Endothelial cell of umbilical vein (primary cell): ENCODE measurements around the gene EML6. TPM values are rescaled to one million over a fixed set of nuclear protein-coding genes. Genes with fewer than 3 reads are reported as not detected.

Experiments
- BruUV-seq: library from RNA; stranded (reverse); fragments of 400-500 nt; replicated peaks from 2 replicates; lab custom pipeline; 2021; lab: Mats Ljungman, UMichigan
- CTCF ChIA-PET: fragments of 300-600, 350-600 bp; sonication (Branson Sonifier 250); formaldehyde crosslinking; loops from one replicate; lab custom pipeline; 2021; ENCODE audit warnings: antibody characterized with exemption, inconsistent platforms; lab: Charles Lee
- POLR2A ChIA-PET: fragments of 300-600, 350-600 bp; sonication (Branson Sonifier 250); formaldehyde crosslinking; loops from one replicate; lab custom pipeline; 2021; ENCODE audit warnings: antibody characterized with exemption, inconsistent platforms; lab: Charles Lee
- DNase-seq: peaks from one replicate; pipeline ENCODE4 v3.0.0-alpha.2; 2011; ENCODE audit warnings: low read depth, low spot score
- FAIRE-seq: peaks from 2 replicates; lab custom pipeline; 2011; peaks lifted over from hg19 to GRCh38; lab: Jason Lieb, UNC
- H2AFZ ChIP-seq: 2 replicates; pipeline ENCODE4 v1.6.0; 2012; ENCODE audit warnings: low read depth, low read length, control low read depth, inconsistent platforms
- H3K27ac ChIP-seq: 2 replicates; pipeline ENCODE4 v1.5.1; 2011; ENCODE audit warnings: low read depth, mild to moderate bottlenecking, control low read depth, low read length, moderate library complexity; ENCODE audit not compliant: insufficient read depth
- H3K27me3 ChIP-seq, 2 experiments: 2 replicates each; pipeline versions ENCODE4 v1.6.0 to v1.6.1; 2011; ENCODE audit warnings: low read length in 2 of 2, mixed read lengths in 1 of 2; ENCODE audit not compliant: control insufficient read depth in 2 of 2, insufficient read depth in 2 of 2
- H3K36me3 ChIP-seq, 2 experiments: 2 replicates in 1 of 2; 3 replicates in 1 of 2; pipeline ENCODE4 v1.5.1; 2011; ENCODE audit warnings: low read length in 2 of 2, mild to moderate bottlenecking in 1 of 2, moderate library complexity in 1 of 2; ENCODE audit not compliant: control insufficient read depth in 2 of 2, insufficient read depth in 2 of 2; ENCODE audit errors: extremely low read depth in 1 of 2
- H3K4me1 ChIP-seq: 3 replicates; pipeline ENCODE4 v1.5.1; 2011; ENCODE audit warnings: mild to moderate bottlenecking, low read length; ENCODE audit not compliant: control insufficient read depth, insufficient read depth; ENCODE audit errors: extremely low read depth
- H3K4me2 ChIP-seq: 2 replicates; pipeline ENCODE4 v1.6.1; 2011; ENCODE audit warnings: low read length, control low read depth, mixed read lengths; ENCODE audit not compliant: insufficient read depth
- H3K4me3 ChIP-seq, 3 experiments: fragments of 200-600 bp in 1 of 3; sonication (generic), shearing (Covaris generic) in 1 of 3; replicated peaks in 1 of 3; 2 replicates each; pipeline ENCODE4 v1.5.1; 2011 to 2016; ENCODE audit warnings: control low read depth in 3 of 3, low read length in 3 of 3, mild to moderate bottlenecking in 2 of 3, inconsistent platforms in 1 of 3, low read depth in 1 of 3, moderate library complexity in 1 of 3; ENCODE audit not compliant: insufficient read depth in 1 of 3
- H3K79me2 ChIP-seq: 2 replicates; pipeline ENCODE4 v1.6.0; 2012; ENCODE audit warnings: low read length, inconsistent platforms; ENCODE audit not compliant: control insufficient read depth, insufficient read depth
- H3K9ac ChIP-seq: replicated peaks from 2 replicates; pipeline ENCODE3; 2011; ENCODE audit warnings: low read length, control low read depth; ENCODE audit not compliant: insufficient read depth; ENCODE audit errors: extremely low read depth
- H3K9me1 ChIP-seq: replicated peaks from 3 replicates; pipeline ENCODE4 v1.6.0; 2011; ENCODE audit warnings: mild to moderate bottlenecking, low read length; ENCODE audit not compliant: control insufficient read depth, insufficient read depth; ENCODE audit errors: extremely low read depth
- H3K9me3 ChIP-seq: replicated peaks from 2 replicates; pipeline ENCODE4 v1.5.1; 2012; ENCODE audit warnings: low read length, inconsistent platforms; ENCODE audit not compliant: control insufficient read depth, insufficient read depth
- H4K20me1 ChIP-seq: replicated peaks from 2 replicates; pipeline ENCODE3; 2011; ENCODE audit warnings: mild to moderate bottlenecking, low read length; ENCODE audit not compliant: control insufficient read depth, insufficient read depth; ENCODE audit errors: extremely low read depth
- CTCF ChIP-seq, 2 donors: IDR thresholded peaks; 1 replicate in 1 of 2; 2 replicates in 1 of 2; pipeline ENCODE4 v1.5.1; 2011; ENCODE audit warnings: low read length in 2 of 2, mild to moderate bottlenecking in 2 of 2, moderate library complexity in 2 of 2, control low read depth in 1 of 2, inconsistent platforms in 1 of 2, low read depth in 1 of 2; ENCODE audit not compliant: insufficient read depth in 1 of 2; ENCODE audit errors: extremely low read depth in 1 of 2
- EZH2 ChIP-seq: IDR thresholded peaks from 2 replicates; pipeline ENCODE4 v1.6.1; 2012; ENCODE audit warnings: borderline replicate concordance, low read depth, mild to moderate bottlenecking, moderate library complexity, low read length, inconsistent platforms; ENCODE audit not compliant: severe bottlenecking
- FOS ChIP-seq: IDR thresholded peaks from 2 replicates; pipeline ENCODE4 v1.6.1; 2011; ENCODE audit warnings: mild to moderate bottlenecking, low read length, moderate library complexity, borderline replicate concordance; ENCODE audit not compliant: insufficient read depth
- GATA2 ChIP-seq: IDR thresholded peaks from 2 replicates; pipeline ENCODE4 v1.7.0; 2011; ENCODE audit warnings: low read depth, mild to moderate bottlenecking, moderate library complexity, mixed read lengths, low read length; ENCODE audit not compliant: insufficient read length, insufficient read depth
- JUN ChIP-seq: IDR thresholded peaks from 2 replicates; pipeline ENCODE4 v1.6.1; 2011; ENCODE audit warnings: borderline replicate concordance, low read depth; ENCODE audit not compliant: insufficient read length, insufficient read depth
- MAX ChIP-seq: IDR thresholded peaks from 2 replicates; pipeline ENCODE4 v1.6.1; 2011; ENCODE audit not compliant: insufficient read depth, insufficient read length
- MYC ChIP-seq: IDR thresholded peaks from one replicate; pipeline ENCODE4 v1.6.1; 2011; ENCODE audit warnings: mild to moderate bottlenecking, low read depth, low read length
- POLR2A ChIP-seq: IDR thresholded peaks from 2 replicates; pipeline ENCODE4 v1.6.1; 2012; ENCODE audit warnings: low read depth, mild to moderate bottlenecking, control low read depth, low read length
- POLR2AphosphoS5 ChIP-seq: IDR thresholded peaks from 2 replicates; pipeline ENCODE4 v1.6.1; 2012; ENCODE audit warnings: low read depth, mild to moderate bottlenecking, control low read depth, low read length, moderate library complexity; ENCODE audit not compliant: insufficient read depth
- dilution Hi-C: fragments of 300-500 bp; cut with MboI; formaldehyde crosslinking; loops from one replicate; pipeline ENCODE4 v1.15.0; 2019; ENCODE audit warnings: low sequenced_read_pairs; ENCODE audit not compliant: extremely low pct_ligation_motif_present
- intact Hi-C: fragments of 100-400 bp; cut with micrococcal nuclease; formaldehyde crosslinking; loops from one replicate; pipeline ENCODE4 v1.10.0; 2022
- polyA plus RNA-seq, 4 experiments: library from polyadenylated mRNA; depleted of rRNA in 3 of 4; stranded (reverse) in 3 of 4; unstranded in 1 of 4; fragments of >200 nt; gene quantifications; 2 replicates each; pipeline versions ENCODE4 v1.2.1 to v1.2.3, GENCODE V29; 2011 to 2012; ENCODE audit warnings: missing spikeins in 1 of 4
- total RNA-seq: library from RNA; stranded (reverse); gene quantifications from 2 replicates; pipeline ENCODE4 v1.2.3, GENCODE V29; 2021

EML6 gene
- total and polyA plus RNA-seq, 2 donors (not counting 3 experiments of a cell fraction or from before 2014, with no cell fraction given), result 0.79 to 2.1 TPM

- DNase-seq (no peak), FAIRE-seq (no peak)
- Histone ChIP-seq H3K9me1 (no peaks in the 10 kb centered on the region), H4K20me1 (no peaks in the 10 kb centered on the region), H3K9me3 (no peaks in the 10 kb centered on the region), H3K27ac (no peak overlapping the region), H2AFZ (no peak overlapping the region), H3K36me3 (no peaks in the 10 kb centered on the region), H3K4me3 (no peak overlapping the region), H3K9ac (no peak overlapping the region), H3K79me2 (no peaks in the 10 kb centered on the region), H3K27me3 (peaks cover 5 to 6% of the 10 kb centered on the region in 2 experiments), H3K4me1 (no peaks in the 10 kb centered on the region), H3K4me2 (no peak overlapping the region)
- dilution Hi-C loops (no loop called here), intact Hi-C loops (loop anchor here (2.0 kb wide), 1 partner anchor 117 kb away; no protein-coding TSS in a partner anchor)
- TF ChIP-seq MYC, result no peak
- TF ChIP-seq CTCF (IDR thresholded peaks at IDR 0.05; ENCODE audit: extremely low read depth in 1 of 2, insufficient read depth in 1 of 2, low read depth in 1 of 2, low read length in 2 of 2), result no peak
- TF ChIP-seq POLR2AphosphoS5, result no peak
- TF ChIP-seq MAX, result no peak
- no peak for TF ChIP-seq FOS
- no peak for TF ChIP-seq JUN
- TF ChIP-seq POLR2A, result no peak
- TF ChIP-seq EZH2, result no peak
- TF ChIP-seq GATA2, result no peak
- BruUV-seq, result no TSS peak
- POLR2A ChIA-PET, result no interaction called here
- CTCF ChIA-PET, result interaction anchor here (1.3 to 4.2 kb wide), 5 partner anchors 13 to 791 kb away, joined by 5 to 198 read pairs (median 12); no protein-coding TSS in a partner anchor
Measured at GRCh38 chr2:54897420-54898310, 174.2 kb downstream of the EML6 start.
